ENCODE data around the gene CNTN1. TPM values are rescaled to one million over a fixed set of nuclear protein-coding genes. Genes with fewer than 3 reads are reported as not detected.
"Not testable (repeated sequence)": the region's sequence is repeated elsewhere in the genome, so short reads cannot be mapped to it uniquely, and the experiment has no call there.

CNTN1 gene
- total RNA-seq, 3 donors from 2014 or later: not detected

DNA sequence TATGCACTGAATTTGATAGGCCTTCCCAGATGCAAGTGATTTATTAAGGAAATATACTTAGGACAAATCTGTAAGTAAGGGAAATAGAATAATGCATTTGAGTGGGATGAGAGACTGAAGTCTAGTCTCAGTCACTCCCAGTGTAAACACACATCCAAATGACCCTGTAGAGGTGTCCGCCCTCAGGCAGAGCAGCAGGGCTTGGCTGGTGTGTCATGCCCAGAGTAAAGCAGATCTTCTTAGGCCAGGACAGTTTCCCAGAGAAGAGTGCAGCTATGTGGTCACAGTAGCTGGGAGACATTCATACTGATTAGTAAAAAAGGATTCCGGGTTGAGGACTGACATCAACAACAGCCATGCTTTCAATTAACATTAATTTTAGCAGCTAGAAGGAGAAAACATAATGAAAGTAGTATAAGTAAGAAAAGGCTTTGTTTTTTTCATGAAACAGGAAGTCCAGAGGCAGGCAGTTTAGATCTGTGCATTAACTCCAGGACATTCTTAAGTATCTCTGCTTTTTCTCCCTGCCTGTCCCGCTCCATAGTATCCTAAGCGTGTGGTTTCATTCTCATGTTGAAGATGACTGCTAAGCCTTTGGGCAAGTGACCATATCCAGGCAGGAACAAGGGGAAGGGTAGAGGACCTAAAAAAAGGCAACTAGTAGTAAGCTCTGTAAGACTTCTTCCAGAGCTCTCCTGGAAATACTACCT lies 35.7 kb downstream of the CNTN1 start:
- no peaks in the 10 kb centered on the region for H3K36me3 Mint-ChIP-seq (ENCODE audit: insufficient read depth)
- ATAC-seq (no peak), DNase-seq (no peak)
- H3K27me3 Mint-ChIP-seq (ENCODE audit: low read depth): no peaks in the 10 kb centered on the region
- no peak overlapping the region for H3K4me3 Mint-ChIP-seq
- no peaks in the 10 kb centered on the region for H3K4me1 Mint-ChIP-seq (ENCODE audit: low read depth)
- H3K9me3 Mint-ChIP-seq: peaks cover 3% of the 10 kb centered on the region

DNA sequence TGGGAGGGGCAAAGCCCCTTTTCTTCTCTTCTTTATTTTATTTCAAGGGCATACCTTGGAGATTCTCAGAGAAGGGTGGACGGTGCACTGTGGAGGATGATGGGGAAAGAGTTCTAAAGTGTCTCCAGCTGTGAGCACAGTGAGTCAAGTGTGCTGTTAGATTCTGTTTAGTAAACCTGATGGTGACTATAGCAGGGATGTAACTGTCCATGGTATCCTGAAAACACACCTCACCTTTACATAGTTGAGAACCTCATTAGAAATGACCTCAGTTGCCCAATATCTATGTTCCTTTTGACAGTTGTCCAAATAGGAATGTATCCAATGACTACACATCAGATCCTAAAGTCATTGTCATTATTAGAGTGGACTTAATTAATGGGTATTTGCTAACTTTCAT lies 38.0 kb downstream of the CNTN1 start:
- no peak overlapping the region for H3K4me3 Mint-ChIP-seq

DNA sequence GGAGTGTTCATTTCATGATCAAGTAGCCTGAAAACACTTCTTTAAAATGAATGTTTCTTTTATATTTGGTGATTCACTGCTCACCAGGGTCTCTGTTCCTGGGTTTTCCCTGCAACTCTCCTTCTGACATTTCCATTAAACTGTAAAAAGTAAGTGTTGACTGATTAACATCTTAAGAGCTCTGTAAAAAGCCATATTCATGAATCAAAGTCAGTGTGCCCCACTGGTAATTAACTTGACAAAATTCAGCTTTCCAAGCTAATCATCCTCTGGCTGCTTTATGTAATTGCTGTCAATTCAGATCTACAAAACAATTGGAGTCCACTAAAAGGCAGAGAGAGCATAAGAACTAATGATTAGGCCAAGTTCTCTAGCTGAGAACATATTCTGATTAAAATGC lies 41.6 kb downstream of the CNTN1 start:
- Mint-ChIP-seq H3K36me3 (ENCODE audit: insufficient read depth) (no peaks in the 10 kb centered on the region), H3K9me3 (peaks cover 3% of the 10 kb centered on the region), H3K4me3 (no peak overlapping the region), H3K4me1 (ENCODE audit: low read depth) (no peaks in the 10 kb centered on the region), H3K27me3 (ENCODE audit: low read depth) (no peaks in the 10 kb centered on the region)
- no peak for ATAC-seq
- DNase-seq: no peak

More for the DNA sequence above, 38.0 kb downstream of the CNTN1 start:
- no peak for ATAC-seq
- Mint-ChIP-seq H3K27me3 (ENCODE audit: low read depth) (no peaks in the 10 kb centered on the region), H3K4me1 (ENCODE audit: low read depth) (no peaks in the 10 kb centered on the region), H3K9me3 (peaks cover 3% of the 10 kb centered on the region), H3K36me3 (ENCODE audit: insufficient read depth) (no peaks in the 10 kb centered on the region)
- no peak for DNase-seq

DNA sequence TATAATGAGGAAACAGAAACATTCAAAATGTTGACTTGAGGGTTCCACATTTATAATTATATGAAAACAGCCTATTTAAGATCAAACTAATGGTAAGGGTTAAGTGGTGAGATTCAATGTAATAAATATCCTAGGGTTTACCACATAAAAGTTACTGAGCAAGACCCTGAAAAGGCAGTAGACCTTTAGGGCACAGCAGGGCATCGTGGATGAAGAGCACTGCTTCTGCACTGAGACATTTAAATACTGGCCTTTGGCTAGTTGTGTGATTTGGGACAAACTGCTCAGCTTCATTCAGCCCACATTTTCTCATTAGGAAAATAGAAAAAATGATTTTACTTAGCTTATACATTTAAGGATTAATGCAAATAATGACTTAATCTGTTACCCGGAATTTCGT lies 42.0 kb downstream of the CNTN1 start:
- ATAC-seq (no peak), DNase-seq (no peak)
- Mint-ChIP-seq H3K4me3 (no peak overlapping the region), H3K36me3 (ENCODE audit: insufficient read depth) (no peaks in the 10 kb centered on the region), H3K4me1 (ENCODE audit: low read depth) (no peaks in the 10 kb centered on the region), H3K27me3 (ENCODE audit: low read depth) (no peaks in the 10 kb centered on the region), H3K9me3 (peaks cover 3% of the 10 kb centered on the region)

DNA sequence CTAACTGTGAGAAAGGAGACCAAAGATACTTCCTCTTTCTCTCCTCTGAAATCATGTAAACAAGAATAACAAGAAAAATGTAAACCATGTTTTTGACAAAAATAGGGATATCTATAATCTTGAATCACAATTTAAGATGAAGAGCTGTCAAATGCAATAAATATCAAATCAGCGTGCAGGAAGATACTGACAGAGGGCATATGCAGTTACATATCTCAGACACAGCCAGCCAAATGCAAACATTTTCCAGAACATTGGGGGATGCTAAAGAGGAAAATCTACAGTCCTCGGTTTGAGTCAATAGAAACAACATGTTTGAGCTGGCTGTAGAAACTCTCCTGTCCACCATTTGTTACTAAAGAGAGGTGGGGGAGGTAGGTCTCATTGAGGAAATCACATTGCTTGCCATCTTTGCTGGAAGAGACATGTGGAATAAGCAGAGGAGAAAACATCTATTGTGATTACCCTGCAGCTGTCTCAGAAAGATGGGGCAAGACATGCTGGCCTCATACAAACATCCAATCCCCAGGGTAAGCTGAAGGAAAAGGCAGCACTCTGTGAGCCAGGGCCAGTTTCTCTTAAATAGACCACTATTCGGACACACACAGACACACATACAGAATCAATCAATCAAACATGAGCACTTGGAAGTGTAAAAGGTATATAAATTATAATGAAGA lies 43.5 kb downstream of the CNTN1 start:
- no peak overlapping the region for H3K4me3 Mint-ChIP-seq
- no peaks in the 10 kb centered on the region for H3K27me3 Mint-ChIP-seq (ENCODE audit: low read depth)
- DNase-seq (no peak), ATAC-seq (no peak)
- H3K36me3 Mint-ChIP-seq (ENCODE audit: insufficient read depth): no peaks in the 10 kb centered on the region
- no peaks in the 10 kb centered on the region for H3K4me1 Mint-ChIP-seq (ENCODE audit: low read depth)
- peaks cover 2% of the 10 kb centered on the region for H3K9me3 Mint-ChIP-seq

DNA sequence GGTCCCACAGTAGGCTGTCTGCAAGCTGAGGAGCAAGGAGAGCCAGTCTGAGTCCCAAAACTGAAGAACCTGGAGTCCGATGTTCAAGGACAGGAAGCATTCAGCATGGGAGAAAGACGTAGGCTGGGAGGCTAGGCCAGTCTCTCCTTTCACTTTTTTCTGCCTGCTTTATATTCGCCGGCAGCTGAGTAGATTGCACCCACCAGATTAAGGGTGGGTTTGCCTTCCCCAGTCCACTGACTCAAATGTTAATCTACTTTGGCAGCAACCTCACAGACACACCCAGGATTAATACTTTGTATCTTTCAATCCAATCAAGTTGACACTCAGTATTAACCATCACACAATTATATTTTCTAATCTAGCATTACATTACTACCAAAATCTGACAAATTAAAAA lies 45.2 kb downstream of the CNTN1 start:
- DNase-seq; H3K27me3 Mint-ChIP-seq (ENCODE audit: low read depth); H3K9me3 Mint-ChIP-seq; ATAC-seq; H3K4me3 Mint-ChIP-seq; H3K4me1 Mint-ChIP-seq (ENCODE audit: low read depth); H3K36me3 Mint-ChIP-seq (ENCODE audit: insufficient read depth): not testable (repeated sequence)

DNA sequence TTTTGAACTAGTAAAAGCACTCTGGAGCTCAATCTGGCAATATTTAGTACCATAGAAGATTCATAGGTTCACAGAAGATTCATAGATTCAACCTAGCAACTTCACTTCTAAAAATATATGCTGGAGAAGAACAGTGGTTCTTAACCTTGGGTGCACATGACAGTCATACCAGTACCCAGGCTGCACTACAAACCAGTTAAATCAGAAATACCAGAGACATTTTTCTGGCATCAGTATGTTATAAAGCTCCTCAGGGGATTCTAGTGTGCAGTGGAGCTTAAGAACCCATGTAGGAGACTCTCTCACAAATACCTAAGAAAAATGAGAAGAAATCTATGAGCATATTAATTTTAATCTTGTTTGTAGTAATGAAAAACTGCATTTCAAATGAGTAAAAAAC lies 46.6 kb downstream of the CNTN1 start:
- no peaks in the 10 kb centered on the region for H3K27me3 Mint-ChIP-seq (ENCODE audit: low read depth)

DNA sequence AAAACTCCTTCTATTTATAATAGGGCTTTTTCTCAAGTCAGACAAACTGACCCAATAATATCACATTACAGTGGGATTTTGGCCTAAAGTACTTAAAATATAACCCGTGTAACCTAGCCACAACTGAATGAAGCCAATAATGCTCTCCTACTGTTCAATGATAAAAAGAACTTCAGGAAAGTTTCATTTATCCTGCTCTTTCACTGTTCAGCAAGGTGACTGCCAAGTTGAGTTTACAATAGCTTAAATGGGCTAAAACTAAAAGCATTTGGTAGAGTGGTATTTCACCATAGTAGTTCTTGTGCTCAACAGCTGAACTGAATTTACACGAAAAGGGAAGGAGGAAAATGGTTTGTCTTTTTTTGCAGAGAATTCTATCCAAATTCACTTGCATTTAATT lies 49.8 kb downstream of the CNTN1 start:
- H3K9me3 Mint-ChIP-seq: peaks cover 3% of the 10 kb centered on the region
- ATAC-seq: no peak
- no peaks in the 10 kb centered on the region for H3K27me3 Mint-ChIP-seq (ENCODE audit: low read depth)
- no peak for DNase-seq
- no peaks in the 10 kb centered on the region for H3K36me3 Mint-ChIP-seq (ENCODE audit: insufficient read depth)
- H3K4me3 Mint-ChIP-seq: no peak overlapping the region
- H3K4me1 Mint-ChIP-seq (ENCODE audit: low read depth): no peaks in the 10 kb centered on the region

More for the DNA sequence above, 46.6 kb downstream of the CNTN1 start:
- no peaks in the 10 kb centered on the region for H3K4me1 Mint-ChIP-seq (ENCODE audit: low read depth)
- no peaks in the 10 kb centered on the region for H3K36me3 Mint-ChIP-seq (ENCODE audit: insufficient read depth)
- no peak overlapping the region for H3K4me3 Mint-ChIP-seq
- no peaks in the 10 kb centered on the region for H3K9me3 Mint-ChIP-seq
- ATAC-seq (no peak), DNase-seq (no peak)

DNA sequence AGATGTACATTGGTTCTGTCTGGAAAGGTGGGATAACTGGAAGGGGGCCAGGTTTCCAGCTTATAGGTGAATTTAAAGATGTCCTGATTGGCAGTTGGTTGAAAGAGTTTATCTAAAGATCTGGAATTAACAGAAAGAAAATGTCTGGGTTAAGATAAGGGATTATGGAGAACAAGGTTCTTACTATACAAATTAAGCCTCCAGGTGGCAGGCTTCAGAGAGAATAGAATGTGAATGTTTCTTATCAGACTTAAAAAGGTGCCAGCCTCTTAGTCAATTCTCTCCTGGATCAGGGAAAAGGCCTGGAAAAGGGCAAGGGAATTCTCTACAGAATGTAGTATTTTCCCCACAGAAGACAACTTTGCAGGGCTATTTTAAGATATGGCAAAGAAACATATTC lies 53.1 kb downstream of the CNTN1 start:
- H3K27me3 Mint-ChIP-seq (ENCODE audit: low read depth): no peaks in the 10 kb centered on the region
- no peaks in the 10 kb centered on the region for H3K4me1 Mint-ChIP-seq (ENCODE audit: low read depth)
- DNase-seq: no peak
- ATAC-seq: no peak
- no peaks in the 10 kb centered on the region for H3K36me3 Mint-ChIP-seq (ENCODE audit: insufficient read depth)
- H3K4me3 Mint-ChIP-seq: no peak overlapping the region
- peaks cover 8% of the 10 kb centered on the region for H3K9me3 Mint-ChIP-seq

DNA sequence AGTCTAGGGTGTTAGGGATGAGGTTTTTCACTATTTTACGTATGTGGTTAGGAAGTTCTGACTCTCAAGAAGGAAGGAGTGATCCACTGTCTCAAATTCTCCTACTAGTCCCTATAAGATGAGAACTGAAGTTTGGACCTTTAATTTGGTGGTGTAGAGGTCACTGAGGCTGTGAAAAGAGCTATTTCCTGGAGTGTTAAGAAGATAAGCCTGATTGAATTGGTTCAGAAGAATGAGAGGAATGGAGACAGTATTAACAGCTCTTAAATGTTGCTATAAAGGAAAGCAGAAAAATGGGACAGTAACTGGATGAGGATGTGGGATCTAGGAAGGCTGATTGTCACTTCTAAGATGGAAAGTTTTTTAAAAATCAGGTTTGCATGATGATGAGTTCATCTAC lies 57.6 kb downstream of the CNTN1 start:
- Mint-ChIP-seq H3K4me1 (ENCODE audit: low read depth) (no peaks in the 10 kb centered on the region), H3K9me3 (peaks cover 5% of the 10 kb centered on the region), H3K4me3 (no peak overlapping the region), H3K27me3 (ENCODE audit: low read depth) (no peaks in the 10 kb centered on the region), H3K36me3 (ENCODE audit: insufficient read depth) (no peaks in the 10 kb centered on the region)
- DNase-seq (no peak), ATAC-seq (no peak)

DNA sequence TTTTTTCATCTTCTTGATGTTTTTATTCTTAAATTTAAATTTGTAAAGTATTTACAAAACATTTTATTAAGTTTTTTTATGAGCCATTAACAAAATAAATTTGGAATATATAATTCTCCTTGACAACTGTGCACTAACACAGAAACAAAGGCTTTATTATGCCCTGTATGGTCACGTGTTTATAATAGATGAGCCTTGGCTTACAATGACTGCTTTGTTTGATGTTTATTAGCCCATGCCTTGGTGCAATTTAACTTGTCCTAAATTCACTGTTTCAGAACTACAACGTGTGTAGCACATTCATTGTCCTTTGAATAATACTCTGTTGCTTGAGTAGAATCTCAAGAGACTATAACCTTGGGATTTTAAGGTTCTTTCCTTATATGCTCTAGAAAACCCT lies 59.8 kb downstream of the CNTN1 start:
- no peak for ATAC-seq
- H3K4me1 Mint-ChIP-seq (ENCODE audit: low read depth): no peaks in the 10 kb centered on the region
- no peaks in the 10 kb centered on the region for H3K36me3 Mint-ChIP-seq (ENCODE audit: insufficient read depth)
- no peak for DNase-seq
- H3K4me3 Mint-ChIP-seq: no peak overlapping the region
- peaks cover 10% of the 10 kb centered on the region for H3K9me3 Mint-ChIP-seq
- H3K27me3 Mint-ChIP-seq (ENCODE audit: low read depth): no peaks in the 10 kb centered on the region

DNA sequence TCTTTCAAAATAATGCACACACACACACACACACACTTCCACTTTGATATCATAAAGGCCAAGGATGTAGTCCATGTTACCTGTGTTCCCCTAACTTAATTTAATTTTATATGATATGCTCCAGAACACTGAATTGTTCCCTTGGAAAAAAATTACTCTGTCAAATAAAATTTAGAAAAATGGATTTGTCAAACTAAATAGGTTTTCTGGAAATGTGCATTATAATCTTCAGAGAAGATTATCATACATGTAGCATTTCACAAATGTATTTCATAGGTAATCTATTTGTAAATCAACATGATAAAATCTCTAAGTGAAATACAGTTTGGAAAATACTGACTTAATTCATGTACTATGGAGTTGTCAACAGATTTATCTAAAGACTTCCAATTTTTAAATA lies 68.6 kb downstream of the CNTN1 start:
- no peak for DNase-seq
- Mint-ChIP-seq H3K36me3 (ENCODE audit: insufficient read depth) (no peaks in the 10 kb centered on the region), H3K9me3 (peaks cover 6% of the 10 kb centered on the region), H3K4me3 (no peak overlapping the region), H3K27me3 (ENCODE audit: low read depth) (no peaks in the 10 kb centered on the region), H3K4me1 (ENCODE audit: low read depth) (no peaks in the 10 kb centered on the region)
- ATAC-seq: no peak

DNA sequence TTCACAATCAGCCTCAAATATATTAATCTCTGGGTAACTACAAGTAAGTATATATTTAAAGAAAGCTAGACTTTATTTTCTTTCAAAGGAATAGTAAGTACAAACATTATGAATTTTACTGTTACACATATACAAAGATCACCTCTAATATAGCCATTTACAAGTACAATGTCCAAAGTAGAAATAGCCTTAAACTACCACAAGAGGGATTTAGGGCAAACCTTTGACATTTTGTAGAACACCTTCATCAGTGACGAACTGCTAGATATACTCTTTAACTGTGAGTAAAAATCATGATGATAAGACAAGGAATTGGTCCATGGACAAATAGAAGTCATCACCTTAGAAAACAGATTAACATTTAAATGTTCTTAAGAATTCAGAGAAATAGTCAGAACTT lies 69.8 kb downstream of the CNTN1 start:
- ATAC-seq (no peak), DNase-seq (no peak)
- Mint-ChIP-seq H3K4me1 (ENCODE audit: low read depth) (no peaks in the 10 kb centered on the region), H3K4me3 (no peak overlapping the region), H3K36me3 (ENCODE audit: insufficient read depth) (no peaks in the 10 kb centered on the region), H3K27me3 (ENCODE audit: low read depth) (no peaks in the 10 kb centered on the region), H3K9me3 (peaks cover 7% of the 10 kb centered on the region)

DNA sequence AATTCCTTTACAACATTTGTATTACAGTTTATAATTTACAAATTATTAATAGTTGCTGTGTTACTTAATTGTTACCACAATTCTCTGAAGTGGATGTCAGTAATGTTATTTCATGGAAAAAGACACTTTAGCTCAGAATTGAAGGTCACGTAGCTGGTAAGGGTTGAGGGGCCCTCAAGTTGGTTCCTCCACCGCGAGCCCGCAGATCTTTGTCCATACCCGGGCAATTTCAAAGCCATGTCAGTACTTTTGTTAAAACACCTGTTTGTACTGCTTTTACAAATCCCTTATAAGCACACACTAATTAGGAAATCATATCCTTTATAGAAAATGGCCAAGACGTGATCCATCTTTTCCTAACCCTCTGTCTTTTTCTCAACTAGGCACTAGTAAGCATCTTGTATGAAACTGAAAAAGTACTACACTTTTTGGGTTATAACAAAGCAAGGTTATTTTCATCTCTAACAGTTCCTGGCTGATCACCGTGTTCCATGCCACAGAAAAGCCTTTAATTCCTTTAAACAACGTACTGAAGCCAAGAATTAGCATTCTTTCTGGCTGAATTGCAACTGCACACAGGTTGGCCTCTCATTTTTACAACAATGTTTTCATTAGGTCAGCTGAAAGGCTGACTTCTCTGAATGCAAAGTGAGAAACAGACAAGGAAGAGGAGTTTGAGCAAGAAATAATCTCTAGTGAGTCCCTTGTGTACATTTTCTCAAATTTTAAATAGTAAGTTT lies 76.1 kb downstream of the CNTN1 start:
- H3K4me1 Mint-ChIP-seq (ENCODE audit: low read depth): no peaks in the 10 kb centered on the region
- no peaks in the 10 kb centered on the region for H3K36me3 Mint-ChIP-seq (ENCODE audit: insufficient read depth)
- no peak for DNase-seq
- no peak for ATAC-seq
- no peaks in the 10 kb centered on the region for H3K27me3 Mint-ChIP-seq (ENCODE audit: low read depth)
- no peak overlapping the region for H3K4me3 Mint-ChIP-seq
- peaks cover 7% of the 10 kb centered on the region for H3K9me3 Mint-ChIP-seq

DNA sequence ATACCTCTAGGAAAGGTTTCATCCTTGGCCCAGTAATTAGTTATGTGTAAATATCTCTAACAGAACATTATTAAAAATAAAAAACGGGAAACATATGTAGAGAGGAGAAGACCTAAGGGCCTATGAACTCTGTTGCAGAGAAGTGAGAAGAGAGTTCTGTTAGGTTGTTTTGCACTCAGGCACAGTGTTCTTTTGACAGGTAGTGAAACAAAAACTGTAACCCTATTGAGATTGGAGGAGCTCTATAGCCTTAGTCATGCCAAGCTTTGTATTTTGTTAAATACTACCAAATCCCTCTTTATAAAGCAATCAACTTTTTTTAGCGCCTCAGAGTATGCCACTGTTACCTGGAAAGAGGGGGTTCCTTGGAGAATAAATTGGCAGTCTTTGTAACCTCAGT lies 77.6 kb downstream of the CNTN1 start:
- no peaks in the 10 kb centered on the region for H3K36me3 Mint-ChIP-seq (ENCODE audit: insufficient read depth)
- peaks cover 7% of the 10 kb centered on the region for H3K9me3 Mint-ChIP-seq
- ATAC-seq (no peak), DNase-seq (no peak)
- H3K4me3 Mint-ChIP-seq: no peak overlapping the region
- H3K27me3 Mint-ChIP-seq (ENCODE audit: low read depth): no peaks in the 10 kb centered on the region
- no peaks in the 10 kb centered on the region for H3K4me1 Mint-ChIP-seq (ENCODE audit: low read depth)
